GM18498 (cell line): ENCODE results near the gene MYH11.

ENCODE experiments used
- ATAC-seq: cut with Tn5 transposase; IDR thresholded peaks from one replicate; pipeline ENCODE4 v1.9.1; 2021; ENCODE audit warnings: mild to moderate bottlenecking, moderate library complexity; ENCODE audit not compliant: unreplicated experiment

Gene MYH11

DNA sequence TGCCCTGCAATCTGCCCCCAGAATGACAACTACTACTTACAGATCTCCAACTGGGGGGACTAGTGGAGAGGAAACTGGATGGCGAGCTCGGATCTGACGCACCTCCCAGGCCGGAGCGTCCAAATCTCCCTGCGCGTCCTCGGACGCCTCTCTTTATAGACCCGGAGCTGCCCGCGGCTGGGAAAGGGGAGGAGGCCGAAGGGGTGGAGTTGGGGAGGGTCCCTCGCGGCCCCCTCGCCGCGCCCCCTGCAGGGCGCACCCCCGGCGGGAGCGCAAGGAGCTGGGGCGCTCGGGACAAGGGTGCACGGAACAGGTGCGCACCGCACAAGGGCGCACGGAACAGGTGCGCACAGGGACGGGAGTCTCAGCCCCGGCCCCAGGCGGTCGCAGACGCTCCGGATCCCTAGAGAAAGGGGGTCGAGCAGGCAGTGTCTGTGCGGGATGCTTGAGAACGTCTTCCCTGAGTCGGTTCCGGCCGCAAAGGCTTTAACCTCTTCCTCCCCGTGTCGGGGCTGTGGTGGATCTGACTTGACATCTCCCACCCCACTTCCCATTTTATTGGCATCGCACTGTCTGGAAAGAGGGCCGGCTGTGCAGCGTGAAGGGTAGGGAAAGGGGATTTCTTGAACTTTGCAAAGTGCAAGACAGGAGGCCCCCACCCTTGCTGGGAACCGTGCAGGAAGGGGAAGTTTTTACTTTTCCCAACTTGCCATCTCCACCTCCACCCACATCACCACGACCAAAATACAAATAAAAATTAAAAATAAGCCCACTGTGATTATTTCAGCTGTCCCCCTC is at the start of gene MYH11:
Gene MYH11, minus strand, starts transcription at position 128 of the 798 bp plus-strand sequence. CDS start 18,776 bp downstream, outside the sequence.
- no peak for ATAC-seq

DNA sequence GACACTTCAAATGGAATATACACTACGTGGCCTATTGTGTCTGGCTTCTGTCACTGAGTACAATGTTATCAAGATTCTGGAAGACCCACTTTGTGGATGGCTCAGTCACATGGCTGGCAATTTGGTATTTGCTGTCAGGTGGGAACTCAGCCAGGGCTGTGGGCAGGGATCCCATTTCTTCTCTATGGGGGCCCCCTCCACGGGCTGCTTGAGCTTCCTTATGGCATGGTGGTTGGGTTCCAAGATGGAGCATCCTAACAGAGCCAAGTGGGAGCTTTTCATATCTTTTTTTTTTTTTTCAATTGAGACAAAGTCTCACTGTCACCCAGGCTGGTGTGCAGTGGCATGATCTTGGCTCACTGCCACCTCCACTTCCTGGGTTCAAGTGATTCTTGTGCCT is 49.6 kb upstream of the MYH11 start:
- ATAC-seq, result no peak

DNA sequence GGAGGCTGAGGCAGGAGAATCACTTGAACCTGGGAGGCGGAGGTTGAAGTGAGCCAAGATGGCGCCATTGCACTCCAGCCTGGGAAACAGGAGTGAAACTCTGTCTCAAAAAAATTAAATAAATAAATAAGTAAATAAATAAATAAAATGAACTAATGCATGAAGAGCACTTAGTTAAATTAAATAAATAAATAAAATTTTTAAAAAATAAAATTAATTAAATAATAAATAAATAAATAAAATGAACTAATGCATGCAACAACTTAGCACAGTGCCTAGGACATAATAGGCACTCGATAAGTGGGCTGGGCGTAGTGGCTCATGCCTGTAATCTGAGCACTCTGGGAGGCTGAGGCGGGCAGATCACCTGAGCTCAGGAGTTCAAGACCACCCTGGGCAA is 47.1 kb upstream of the MYH11 start:
- no peak for ATAC-seq

DNA sequence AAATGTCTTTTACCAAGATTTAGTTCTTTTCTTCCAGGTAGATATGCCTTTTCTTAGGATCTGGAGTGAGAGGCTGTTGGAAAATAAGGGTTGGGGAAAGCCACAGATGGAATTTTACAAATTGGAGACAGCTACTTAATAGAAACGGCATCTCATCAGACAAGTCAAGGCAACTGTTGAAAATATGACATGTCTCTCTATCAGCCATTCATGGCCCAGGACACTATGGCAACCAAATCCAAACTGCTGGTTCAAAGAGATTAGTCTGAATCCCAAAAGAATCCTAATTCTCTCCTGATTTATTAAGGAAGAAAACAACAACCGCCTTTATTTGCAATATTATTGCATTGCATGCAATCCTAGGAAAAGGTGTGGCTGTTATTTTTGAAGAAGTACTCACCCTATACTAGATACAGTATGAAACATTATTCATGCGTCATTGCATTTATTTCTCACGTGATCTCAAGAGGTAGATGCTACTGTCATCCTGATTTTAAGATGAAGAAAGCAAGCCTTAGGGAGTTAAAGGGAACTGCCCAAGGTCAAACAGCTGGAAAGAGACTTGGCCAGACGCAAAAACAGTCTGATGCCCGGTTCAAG is 44.2 kb upstream of the MYH11 start:
- ATAC-seq, result no peak

DNA sequence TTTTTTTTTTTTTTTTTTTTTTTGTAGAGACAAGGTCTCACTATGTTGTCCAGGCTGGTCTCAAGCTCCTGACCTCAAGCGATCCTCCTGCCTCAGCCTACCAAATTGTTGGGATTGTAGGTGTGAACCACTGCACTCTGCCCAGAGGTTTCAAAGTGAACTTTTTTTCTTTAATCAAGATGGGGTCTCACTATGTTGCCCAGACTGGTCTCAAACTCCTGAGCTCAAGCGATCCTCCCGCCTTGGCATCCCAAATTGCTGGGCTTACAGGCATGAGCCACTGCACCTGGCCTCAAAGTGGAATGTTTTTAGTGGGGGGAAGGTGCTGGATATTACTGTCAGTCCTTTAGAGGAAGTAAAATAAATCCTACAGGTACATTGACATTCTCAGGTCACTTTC is 43.5 kb upstream of the MYH11 start:
- ATAC-seq, result no peak

DNA sequence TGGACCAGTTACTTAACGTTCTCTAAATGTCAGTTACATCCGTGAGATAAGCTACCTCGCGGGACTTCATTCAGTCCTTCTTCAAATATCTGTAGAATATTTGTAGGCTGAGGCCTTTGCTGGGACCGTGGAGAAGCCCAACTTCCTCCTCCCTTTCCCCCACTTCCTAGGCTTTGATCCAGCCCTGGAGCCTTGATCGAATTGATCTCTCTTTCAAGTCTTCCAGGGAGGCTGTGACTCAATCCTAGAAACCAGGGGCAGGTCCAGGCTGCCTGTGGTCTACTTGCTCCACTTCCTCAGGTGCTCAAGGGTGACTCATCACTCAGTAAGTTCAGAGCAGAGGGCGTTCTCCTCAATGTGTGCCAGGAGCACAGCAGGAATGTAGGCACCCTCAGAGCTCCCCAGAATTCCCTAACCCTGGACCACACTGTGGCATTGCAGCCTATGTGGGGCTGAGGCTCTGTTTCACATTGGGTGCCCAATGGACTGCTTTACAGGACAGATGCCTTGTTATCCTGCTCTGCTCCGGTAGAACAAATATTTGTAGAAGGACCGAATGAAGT is 42.8 kb upstream of the MYH11 start:
- ATAC-seq, result peak; percentile 56

DNA sequence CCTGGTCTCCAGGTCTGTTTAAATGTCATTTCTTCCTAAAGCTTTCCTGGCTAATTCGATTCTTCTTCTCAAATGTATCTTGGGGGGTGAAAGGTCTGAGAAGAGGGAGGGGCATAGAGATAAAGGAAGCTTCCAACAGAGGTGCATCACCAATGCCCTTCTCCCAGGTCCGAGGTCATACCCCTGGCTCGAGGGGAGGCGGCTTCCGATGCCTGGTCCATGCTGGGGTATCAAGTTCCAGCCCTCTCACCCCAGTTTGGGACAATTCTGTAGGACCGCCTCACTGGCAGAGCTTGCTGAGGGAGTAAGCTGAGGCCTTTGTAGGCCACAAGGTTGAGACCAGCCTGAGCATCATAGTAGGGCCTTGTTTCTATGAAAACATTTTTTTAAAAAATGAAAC is 41.8 kb upstream of the MYH11 start:
- ATAC-seq, result no peak

DNA sequence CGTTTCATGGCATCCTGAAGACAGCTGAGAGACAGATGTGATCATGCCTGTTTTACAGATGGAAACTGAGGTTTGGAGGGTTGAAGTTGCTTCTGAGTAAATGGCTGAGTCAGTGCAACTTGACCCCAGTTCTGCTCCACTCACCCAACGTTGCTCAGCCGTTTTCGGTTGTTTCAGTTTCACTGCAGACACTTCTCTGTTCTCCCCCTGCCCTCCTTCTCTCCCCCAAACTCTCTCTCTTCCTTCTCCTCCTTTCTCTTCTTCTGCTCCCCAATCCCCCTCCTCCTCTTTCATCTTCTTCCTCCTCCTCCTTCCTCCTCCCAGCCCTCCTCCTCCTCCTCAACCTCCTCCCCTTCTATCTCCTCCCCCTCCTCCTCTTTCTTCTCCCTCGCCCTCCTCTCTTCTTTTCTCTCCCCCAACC is 41.0 kb upstream of the MYH11 start:
- ATAC-seq, result peak; percentile 80

DNA sequence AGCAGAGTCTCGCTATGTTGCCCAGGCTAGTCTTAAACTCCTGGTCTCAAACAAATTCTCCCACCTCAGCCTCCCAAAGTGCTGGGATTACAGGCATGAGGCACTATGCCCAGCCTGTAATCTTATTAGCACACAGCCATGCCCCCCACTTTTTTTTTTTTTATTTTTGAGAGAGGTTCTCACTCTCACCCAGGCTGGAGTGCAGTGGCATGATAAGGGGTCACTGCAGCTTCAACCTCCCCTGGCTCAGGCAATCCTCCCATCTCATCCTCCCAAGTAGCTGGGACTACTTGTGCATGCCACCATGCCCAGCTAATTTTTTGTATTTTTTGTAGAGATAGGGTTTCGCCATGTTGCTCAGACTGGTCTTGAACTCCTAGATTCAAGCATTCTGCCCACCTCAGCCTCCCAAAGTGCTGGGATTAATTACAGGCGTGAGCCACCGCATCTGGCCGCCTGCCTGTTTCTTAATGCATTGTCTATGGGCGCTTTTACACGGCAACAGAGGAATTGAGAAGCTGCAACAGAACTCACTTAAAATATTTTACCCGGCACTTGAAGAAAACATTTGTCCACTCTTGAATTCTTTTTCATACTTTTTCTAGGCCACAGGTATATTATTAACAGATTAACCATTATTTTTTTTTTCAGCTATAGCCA is 40.4 kb upstream of the MYH11 start:
- no peak for ATAC-seq

DNA sequence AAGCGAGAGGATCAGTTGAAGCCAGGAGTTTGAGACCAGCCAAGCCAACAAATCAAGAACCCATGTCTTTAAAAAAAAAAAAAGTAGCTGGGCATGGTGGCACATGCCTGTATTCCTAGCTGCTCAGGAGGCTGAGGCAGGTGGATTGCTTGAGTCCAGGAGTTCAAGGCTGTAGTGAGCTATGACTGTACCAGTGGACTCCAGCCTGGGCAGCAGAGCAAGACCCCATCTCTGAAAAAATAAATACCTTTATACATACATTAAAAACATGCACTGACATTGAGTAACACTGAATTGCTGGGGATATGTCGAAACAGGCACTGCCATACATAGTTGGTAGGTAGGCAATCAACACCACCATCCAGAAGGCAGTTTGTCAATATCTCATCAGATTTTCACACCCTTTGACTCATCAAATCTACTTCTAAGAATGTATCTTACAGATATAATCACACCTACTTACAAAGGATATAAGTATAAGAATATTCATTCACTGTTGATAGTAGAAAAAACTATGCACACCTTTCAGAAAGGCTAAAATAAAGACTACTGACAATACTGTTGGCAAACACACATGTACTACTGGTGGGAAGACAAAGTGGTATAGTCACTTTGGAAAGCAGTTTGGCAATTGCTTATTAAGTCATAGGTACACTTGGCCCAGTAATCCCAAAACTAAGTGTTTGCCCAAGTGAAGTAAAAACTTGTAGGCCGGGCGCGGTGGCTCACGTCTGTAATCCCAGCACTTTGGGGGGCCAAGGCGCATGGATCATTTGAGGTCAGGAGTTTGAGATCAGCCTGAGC is 37.9 kb upstream of the MYH11 start:
- ATAC-seq, result no peak

DNA sequence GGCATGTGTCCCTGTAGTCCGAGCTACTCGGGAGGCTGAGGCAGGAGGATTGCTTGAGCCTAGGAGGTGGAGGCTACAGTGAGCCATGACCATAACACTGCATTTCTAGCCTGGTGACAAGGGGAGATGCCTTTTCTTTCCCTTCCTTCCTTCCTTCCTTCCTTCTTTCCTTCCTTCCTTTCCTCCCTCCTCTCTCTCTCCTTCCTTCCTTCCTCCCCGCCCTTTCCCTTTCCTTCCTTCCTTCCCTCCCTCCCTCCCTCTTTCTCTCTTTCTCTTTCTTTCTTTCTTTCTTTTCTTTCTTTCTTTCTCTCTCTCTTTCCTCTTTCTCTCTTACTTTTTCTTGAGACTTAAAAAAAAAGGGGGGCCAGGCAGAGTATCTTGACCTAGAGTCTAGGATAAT is 34.7 kb upstream of the MYH11 start:
- no peak for ATAC-seq

DNA sequence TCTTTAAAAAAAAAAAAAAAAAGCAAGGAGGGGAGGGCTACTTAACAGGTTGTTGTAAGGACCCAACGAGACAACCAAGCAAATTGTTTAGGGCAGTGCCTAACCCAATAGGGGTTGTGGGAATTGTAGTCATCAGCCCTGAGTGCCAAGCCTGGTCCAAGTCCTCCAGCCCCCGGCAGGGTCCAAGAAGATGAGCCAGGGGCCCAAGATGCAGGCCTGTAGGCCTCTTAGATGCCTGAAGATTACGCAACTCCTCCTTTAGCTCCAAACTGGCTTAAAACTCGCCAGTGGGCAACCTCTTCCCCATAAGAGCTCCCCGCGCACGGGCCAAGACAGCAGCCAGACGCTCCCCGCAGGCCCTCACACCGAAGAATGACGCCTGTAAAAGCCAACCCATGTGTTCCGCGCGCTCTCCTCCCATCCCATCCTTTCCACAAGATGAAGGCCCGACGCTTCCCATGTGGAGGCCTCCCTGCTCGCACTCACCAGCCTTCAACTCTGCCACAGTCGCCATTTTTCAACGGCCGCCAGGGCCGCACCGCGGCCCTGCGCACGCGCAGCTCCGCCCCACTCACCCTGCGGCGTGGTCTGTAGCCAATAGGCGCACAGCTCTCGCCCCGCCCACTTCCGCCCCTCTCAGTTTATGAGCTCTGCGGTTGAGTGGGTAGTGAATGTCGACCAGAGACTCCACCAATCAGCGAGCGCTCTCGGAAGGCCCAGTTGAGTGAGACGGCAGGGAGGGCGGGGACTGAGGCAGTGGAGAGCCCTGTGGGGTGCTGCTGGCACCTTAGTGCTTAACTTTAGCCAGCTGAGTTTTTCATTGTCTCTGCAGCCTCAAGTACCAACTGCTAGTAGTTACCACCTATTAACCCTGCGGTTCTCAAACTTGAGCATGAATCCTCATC is 31.5 kb upstream of the MYH11 start, which contains the start of gene CEP20:
Gene CEP20, minus strand, starts transcription at position 532 of the 905 bp plus-strand sequence. Its CDS starts 18 bp downstream, at position 514.
- peak; percentile 98 for ATAC-seq

DNA sequence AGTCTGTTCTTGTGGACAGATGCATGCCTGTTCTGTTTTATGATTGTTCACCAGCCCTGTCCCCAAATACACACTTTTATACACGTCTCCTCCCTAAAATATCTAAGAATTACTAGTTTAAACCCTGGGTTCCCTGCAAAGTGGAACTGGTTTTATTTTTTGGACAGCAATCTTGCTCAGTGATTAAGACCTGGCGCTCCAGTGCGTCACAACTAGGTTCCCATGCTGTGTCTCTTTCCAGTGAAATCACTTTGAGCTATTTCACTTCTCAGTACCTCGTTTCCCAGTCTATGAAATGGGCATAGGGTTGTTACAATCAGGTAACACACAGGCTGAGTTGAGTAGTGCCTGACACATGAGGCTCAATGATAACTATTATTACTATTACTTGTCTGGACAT is 30.5 kb upstream of the MYH11 start:
- no peak for ATAC-seq

DNA sequence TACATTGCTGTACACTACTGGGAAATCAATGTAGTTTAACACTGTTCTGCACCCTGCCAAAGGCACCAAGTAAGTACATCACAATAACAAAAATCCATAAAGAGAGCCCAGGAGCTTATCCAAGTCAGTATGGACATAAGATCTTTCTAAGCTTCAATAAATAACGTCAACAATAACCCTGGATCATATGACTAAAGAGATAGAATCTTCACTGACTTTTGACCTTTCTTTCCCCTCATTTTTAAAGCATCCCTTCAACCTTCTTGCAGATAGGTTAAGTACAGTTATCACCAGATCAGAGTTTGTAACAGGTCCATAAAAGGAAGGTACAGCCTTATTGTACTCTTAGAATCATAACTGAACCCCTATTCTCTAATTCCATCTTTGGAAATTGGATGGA is 29.2 kb upstream of the MYH11 start:
- no peak for ATAC-seq

DNA sequence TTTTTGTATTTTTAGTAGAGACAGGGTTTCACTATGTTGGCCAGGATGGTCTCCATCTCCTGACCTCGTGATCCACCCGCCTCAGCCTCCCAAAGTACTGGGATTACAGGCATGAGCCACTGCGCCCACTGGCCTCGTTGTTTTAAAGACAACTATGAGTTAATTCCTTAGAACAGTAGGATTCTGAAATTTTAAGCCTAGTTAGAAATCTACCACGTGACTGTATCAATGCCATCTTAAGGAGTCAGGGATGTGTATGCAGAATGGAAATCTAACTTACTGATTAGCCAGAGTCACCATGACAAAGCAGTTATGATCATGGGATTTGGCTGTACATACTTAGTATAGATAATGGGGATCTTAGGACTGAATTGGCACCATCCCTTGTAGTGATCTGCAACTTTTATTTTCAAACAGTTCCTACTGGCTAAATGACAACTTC is 28.8 kb upstream of the MYH11 start:
- no peak for ATAC-seq

DNA sequence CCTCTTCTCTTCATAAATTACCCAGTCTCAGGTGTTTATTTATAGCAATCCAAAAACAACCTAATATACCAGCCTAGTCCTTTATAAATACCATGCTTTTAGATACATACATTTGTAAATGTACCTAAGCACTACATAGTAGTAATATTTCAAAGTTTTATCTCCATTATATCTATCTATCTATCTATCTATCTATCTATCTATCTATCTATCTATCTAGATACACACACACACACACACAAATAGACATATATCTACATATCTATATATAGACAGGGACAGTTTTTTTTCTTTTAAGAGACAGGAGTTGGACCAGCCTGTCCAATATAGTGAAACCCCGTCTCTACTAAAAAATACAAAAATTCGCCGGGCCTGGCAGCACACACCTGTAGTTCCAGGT is 25.7 kb upstream of the MYH11 start:
- ATAC-seq, result no peak

DNA sequence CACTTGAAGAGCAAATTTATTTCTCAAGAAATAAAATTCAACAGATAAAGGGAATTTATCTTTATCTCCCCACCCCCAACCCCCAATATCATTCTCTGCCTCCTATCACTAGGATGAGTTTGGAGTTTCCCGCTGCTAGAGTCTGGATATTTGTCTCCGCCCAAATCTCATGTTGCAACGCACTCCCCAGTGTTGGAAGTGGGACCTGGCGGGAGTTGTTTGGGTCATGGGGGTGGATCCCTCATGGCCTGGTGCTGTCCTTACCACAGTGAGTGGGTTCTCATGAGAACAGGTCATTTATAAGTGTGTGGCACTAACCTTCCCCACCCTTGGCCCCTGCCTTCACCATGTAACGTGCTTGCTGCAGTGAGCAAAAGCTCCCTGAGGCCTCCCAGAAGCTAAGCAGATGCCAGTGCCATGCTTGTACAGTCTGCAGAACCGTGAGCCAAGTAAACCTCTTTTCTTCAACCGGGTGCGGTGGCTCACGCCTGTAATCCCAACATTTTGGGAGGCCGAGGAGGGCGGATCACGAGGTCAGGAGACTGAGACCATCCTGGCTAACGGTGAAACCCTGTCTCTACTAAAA is 25.1 kb upstream of the MYH11 start:
- ATAC-seq, result no peak

DNA sequence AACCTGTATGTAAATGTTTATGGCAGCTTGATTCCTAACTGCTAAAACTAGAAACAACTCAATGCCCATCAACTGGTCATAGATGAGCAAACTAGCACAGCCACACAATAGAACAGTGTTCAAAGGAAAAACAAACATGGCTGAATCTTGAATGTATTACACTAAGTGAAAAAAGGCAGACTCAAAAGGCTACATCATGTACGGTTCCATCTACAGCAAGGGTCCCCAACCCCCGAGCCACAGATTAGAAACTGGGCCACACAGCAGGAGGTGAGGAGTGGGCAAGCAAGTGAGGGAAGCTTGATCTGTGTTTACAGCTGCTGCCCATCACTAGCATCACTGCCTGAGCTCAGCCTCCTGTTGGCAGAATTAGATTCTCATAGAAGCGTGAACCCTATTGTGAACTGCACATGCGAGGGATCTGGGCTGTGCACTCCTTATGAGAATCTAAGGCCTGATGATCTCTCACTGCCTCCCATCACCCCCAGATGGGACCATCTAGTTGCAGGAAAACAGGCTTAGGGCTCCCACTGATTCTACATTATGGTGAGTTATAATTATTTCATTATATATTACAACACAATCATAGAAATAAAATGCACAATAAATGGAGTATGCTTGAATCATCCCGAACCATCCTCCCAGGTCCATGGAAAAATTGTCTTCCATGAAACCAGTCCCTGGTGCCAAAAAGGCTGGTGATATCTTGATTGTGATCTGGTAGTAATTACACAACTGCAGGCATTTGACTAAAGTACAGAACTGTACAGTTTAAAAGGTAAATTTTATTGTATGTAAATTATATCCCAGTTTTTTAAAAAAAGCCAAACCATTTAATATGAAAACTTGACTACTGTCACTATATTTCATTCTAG is 23.8 kb upstream of the MYH11 start:
- no peak for ATAC-seq
